ENCODE data around the gene CALN1.

GRCh38 chr7:71942115-71942514, 470.0 kb downstream of the CALN1 start:
- TF ChIP-seq CTCF (IDR thresholded peaks at IDR 0.05; ENCODE audit: poor library complexity): no peak
- TF ChIP-seq EZH2 (IDR thresholded peaks at IDR 0.05; ENCODE audit: borderline replicate concordance): no peak
- TF ChIP-seq EZH2phosphoT487 (IDR thresholded peaks at IDR 0.05; ENCODE audit: low read depth, severe bottlenecking, unreplicated experiment): no peak
